ENCODE data around the gene DRG2. TPM values are rescaled to one million over a fixed set of nuclear protein-coding genes. Genes with fewer than 3 reads are reported as not detected.
A peak's percentile ranks its signal among the peaks of the same experiment; 100 is the strongest.

DRG2 gene
- total RNA-seq, 1 experiment from 2014 or later, result 44.2 TPM

DNA sequence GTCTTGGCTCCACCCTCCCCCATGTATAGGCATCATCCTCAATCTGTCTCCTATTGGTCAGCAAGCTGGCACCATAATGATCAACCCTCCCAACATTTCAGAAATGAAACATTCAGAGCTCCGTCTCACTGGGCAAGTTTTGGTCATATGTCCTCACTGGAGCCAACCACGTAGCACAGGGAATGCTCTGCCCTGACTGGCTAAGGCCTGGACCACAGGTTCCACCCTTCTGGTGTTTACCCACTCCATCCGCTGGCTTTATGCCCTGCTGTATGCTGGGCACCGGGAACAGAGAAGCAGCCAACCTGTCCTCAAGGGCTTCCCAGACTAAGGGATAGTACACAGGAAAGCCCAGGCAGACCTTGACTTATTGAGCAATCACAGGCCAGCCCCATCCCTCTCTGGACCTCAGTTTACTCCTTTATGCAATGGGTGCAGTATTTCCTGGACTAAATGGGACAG is 41.3 kb downstream of the DRG2 start:
- in situ Hi-C loops (cut with HindIII; ENCODE audit: low pct_unique_long_range_greater_than_20kb, low sequenced_read_pairs), result no loop called here
- DNase-seq (ENCODE audit: low read depth, low spot score), result peak; percentile 67

DNA sequence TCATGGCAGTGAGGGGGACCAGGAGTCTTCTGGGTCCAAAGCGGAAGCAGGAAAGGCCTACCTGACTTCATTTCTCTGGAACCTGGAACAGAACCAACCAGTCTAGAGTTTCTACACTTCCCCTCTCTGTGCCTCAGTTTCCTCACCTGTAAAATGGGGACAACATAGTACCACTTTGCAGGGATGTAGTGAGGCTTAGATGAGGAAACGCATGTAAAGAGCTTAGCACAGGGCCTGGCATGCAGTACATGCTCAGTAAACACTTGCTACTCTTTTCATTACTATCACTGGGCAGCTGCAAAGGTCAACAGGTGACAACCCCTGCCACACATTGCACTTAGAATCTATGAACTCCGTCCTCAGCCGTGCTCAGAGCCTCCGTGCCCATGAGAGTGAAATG is 45.0 kb downstream of the DRG2 start:
- in situ Hi-C loops (cut with HindIII; ENCODE audit: low pct_unique_long_range_greater_than_20kb, low sequenced_read_pairs), result no loop called here
- DNase-seq (ENCODE audit: low read depth, low spot score), result no peak

DNA sequence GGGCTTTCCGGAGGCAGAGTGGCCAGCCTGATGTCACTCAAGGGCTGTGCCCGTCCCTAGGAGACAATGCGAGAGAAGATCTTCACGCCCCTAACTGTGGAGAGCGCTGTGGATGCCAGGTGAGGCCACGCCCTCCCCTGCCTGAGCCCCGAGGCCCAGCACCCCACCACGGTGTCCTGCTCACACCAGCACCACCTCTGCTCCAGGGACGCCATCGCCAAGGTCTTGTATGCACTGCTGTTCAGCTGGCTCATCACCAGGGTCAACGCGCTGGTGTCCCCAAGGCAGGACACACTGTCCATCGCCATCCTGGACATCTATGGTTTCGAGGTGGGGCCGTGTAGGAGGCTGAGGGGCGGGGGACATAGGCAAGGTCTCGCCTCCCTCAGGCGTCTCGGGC is 48.6 kb downstream of the DRG2 start:
- DNase-seq (ENCODE audit: low read depth, low spot score), result no peak
- in situ Hi-C loops (cut with HindIII; ENCODE audit: low pct_unique_long_range_greater_than_20kb, low sequenced_read_pairs), result no loop called here

DNA sequence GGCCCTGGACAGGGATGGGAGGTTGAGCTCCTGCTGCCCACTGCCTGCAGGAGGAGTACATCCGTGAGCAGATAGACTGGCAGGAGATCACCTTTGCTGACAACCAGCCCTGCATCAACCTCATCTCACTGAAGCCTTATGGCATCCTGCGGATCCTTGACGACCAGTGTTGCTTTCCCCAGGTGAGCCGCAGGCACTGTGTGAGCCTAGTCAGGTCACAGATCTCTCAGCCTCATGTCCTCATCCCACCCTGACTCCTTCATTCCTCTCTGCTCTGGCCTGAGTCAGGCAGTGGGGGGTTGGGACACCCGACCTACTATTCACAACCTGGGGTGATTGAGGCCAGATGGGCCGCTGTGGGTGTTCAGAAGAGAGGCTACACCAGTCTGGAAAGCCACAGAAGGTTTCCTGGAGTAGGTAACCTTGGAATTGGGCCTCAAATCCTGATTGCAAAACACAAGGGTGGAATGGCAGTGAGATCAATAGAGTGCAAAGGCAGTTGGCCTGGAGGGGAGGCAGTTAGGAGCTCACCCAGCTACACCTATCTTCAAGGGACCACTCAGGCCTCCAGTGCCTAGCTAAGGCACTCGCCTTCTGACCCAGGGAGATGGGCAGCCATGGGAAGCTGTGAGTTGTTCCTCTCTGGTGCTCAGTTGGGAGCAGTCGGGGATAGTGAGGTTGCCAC is 50.5 kb downstream of the DRG2 start:
- DNase-seq (ENCODE audit: low read depth, low spot score), result no peak
- in situ Hi-C loops (cut with HindIII; ENCODE audit: low pct_unique_long_range_greater_than_20kb, low sequenced_read_pairs), result no loop called here

DNA sequence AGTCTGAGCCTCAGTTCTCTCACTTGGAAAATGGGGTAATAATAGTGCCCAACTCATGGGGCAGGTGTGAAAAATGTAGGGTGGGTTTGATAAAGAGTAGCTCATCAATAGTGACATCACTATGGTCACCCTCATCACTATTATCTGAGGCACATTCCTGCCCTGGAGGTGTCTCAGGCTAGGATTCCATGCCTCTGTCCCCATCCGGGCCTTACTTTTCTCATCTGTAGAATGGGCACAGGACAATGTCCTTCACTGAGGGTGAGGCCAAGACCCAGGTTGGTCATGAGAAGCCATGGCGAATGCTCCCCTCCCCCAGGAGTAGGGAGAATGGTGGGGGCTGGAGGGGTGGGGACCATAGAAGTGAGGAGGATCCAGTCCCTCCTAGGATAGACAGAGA is 51.3 kb downstream of the DRG2 start:
- DNase-seq (ENCODE audit: low read depth, low spot score), result no peak
- in situ Hi-C loops (cut with HindIII; ENCODE audit: low pct_unique_long_range_greater_than_20kb, low sequenced_read_pairs), result no loop called here

DNA sequence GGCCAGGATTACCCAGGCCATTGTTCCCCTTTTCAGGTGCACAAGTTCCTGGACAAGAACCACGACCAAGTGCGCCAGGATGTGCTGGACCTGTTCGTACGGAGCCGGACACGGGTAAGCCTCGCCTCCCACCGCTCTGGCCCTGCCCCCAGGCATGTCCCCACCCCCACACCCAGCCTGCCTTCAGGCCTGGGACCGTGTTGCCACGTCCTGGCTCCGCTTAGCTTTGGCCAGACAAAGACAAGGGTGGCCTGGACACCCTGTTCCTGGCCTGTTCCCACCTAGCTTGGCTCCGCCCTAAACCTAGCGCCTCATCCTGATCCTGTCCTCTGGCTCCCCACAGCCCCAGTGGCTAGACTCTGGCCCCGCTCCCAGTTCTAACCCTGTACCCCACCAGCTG is 51.8 kb downstream of the DRG2 start:
- DNase-seq (ENCODE audit: low read depth, low spot score), result no peak
- in situ Hi-C loops (cut with HindIII; ENCODE audit: low pct_unique_long_range_greater_than_20kb, low sequenced_read_pairs), result no loop called here

DNA sequence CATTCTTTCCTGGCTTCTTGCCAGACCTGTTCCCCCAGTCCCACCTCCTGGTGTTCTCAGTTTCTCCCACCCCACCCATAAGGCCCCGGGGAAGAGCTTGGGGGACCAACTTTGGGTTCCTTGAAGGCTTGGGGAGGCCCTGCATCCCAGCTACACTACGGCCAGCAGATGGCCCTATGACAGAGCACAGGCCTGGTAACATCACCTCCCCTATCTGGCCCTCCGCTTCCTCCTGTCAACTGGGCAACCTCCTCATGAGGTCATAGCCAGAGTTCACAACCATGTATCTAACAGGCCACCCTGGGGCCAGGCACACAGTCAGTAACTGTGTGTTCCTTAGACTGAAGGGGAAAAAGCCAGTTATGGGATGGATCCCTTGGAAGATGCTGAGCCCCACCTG is 52.2 kb downstream of the DRG2 start:
- in situ Hi-C loops (cut with HindIII; ENCODE audit: low pct_unique_long_range_greater_than_20kb, low sequenced_read_pairs), result no loop called here
- DNase-seq (ENCODE audit: low read depth, low spot score), result peak; percentile 28

DNA sequence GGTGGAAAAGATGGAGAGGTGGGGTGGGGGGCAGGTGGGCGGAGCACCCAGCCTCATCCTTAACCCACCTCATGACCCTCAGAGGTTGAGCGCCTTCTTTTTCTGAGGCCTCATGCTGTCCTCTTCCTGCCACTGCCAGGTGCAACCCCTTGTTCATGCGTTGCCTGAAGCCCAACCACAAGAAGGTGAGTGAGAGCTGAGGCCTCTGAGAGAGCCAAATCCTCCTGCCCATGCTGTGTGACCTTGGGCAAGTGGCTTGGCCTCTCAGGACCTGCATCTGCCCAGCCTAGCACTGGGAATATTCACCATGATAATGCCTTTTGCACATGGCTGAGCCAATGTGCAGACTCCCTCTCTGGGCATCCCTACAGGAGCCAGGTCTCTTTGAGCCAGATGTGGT is 52.9 kb downstream of the DRG2 start:
- in situ Hi-C loops (cut with HindIII; ENCODE audit: low pct_unique_long_range_greater_than_20kb, low sequenced_read_pairs), result no loop called here
- no peak for DNase-seq (ENCODE audit: low read depth, low spot score)

DNA sequence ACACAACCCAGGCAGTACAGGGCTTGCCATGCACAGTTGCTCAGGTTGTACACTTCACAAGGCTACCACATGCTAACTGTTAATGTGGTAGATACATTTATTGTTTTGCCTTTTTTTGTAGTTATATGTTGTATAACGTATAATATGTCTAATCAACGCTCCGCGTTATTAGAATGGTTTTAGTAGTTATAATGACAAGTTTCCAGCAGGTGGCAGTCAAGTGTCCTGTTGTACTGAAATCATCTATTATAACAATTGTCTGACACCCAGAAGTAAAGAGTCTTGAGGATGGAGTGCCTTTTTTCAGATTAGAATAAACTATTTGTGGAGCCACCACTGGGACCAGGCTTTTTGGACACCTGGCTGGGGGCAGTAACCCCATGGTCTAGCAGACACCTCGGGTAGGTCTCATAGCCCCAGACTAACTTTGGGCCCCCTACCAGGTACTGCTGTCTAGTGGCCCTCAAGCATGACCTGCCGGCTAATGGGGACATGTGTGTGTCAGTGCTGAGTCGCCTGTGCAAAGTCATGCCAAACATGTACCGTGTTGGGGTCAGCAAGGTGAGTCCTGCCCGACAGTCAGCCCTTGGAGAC is 53.6 kb downstream of the DRG2 start:
- DNase-seq (ENCODE audit: low read depth, low spot score), result peak; percentile 70

DNA sequence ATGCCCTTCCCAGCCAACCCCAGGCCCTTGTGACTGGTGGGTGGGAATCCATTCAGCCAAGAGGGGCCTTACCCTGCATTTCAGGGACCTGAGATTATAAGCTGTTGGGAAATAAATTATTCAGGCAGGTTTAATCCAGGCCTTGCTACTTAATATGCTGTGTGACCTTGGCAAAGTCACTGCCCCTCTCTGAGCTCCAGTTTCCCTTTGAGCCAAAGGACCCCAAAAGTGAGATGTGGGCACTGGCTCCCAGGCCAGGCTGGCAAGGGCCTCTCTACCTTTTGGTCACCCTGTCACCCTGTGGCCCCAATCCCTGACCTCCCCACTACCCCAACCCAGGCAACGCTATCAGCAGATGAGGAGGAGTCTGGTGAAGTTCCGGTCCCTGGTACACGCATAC is 54.7 kb downstream of the DRG2 start:
- in situ Hi-C loops (cut with HindIII; ENCODE audit: low pct_unique_long_range_greater_than_20kb, low sequenced_read_pairs), result no loop called here
- no peak for DNase-seq (ENCODE audit: low read depth, low spot score)

More for the DNA sequence above, 53.6 kb downstream of the DRG2 start:
- in situ Hi-C loops (cut with HindIII; ENCODE audit: low pct_unique_long_range_greater_than_20kb, low sequenced_read_pairs), result no loop called here

DNA sequence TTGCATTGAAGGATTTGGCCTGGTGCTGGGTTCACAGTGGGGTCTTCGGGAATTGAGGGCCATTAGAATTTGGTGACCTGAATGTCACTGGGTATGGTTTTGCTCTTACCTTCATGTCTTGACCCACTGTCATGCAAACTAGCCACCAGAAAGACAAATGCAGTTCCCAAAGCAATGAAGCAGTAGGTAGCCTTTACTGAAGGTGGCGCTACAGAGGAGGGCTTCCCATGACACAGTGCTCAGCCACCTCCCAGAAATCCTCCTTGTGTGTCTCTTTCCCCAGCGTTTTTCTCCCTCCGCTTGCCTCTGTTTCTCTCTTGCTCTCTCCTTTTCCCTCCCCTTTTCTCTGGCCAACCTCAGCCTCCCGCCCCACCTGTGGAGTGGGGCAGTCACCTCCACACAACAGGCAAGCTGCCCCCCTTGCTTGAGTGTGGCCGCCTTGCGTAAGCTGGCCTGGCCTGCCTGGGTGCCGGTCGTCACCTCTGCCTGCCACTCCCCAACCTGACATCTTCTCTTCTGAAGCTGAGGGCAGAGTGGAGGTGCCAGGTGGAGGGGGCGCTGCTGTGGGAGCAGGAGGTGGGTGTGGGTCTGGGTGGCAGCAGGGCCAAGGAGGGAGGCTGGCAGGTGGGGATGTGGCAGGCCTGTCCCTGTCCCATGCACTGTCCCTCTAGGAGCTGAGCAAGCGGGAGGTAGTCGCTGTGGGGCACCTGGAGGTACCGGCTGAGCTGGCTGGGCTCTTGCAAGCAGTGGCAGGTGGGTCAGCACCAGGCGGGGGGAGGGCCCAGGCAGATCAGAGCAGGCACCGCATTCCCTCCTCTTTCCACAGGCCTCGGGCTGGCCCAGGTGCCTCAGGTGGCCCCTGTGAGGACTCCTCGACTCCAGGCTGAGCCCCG is 55.5 kb downstream of the DRG2 start:
- in situ Hi-C loops (cut with HindIII; ENCODE audit: low pct_unique_long_range_greater_than_20kb, low sequenced_read_pairs), result no loop called here
- DNase-seq (ENCODE audit: low read depth, low spot score), result peak; percentile 60

DNA sequence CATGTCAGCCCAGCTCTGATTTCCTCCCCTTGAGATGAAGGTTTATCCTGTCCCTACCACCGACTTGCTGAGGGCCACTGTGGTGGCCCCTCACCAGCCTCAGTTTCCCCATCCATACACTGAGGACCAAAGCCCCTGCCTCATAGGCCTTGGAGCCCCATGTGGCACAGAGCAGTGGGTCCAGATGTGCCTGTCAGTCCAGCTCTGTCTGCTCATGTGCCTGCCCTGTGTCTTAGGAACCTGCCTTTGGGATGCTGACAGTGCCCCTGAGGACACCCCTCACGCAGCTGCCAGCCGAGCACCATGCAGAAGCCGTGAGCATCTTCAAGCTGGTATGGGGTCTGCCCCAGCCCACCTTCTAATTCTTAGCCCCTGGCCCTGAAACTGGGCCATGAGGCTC is 56.5 kb downstream of the DRG2 start:
- DNase-seq (ENCODE audit: low read depth, low spot score), result no peak
- in situ Hi-C loops (cut with HindIII; ENCODE audit: low pct_unique_long_range_greater_than_20kb, low sequenced_read_pairs), result no loop called here

DNA sequence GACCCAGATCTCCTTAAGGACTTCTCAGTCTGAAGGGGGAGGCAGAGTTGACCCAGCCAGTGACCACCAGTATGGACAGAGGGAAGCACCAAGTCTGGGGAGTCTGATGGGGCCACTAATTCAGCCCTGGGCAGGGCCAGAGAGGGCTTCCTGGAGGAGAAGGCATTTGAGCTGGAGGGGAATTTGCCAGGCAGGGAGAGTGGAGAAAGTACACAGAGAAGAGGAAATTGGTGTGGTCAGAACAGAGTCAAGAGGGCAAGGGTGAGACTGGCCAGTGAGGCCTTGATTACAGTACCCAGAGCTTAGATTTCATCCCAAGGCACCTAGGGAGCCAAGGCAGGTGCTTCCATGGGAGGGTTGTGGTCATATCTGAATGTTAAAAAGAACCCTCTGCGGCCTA is 57.1 kb downstream of the DRG2 start:
- no peak for DNase-seq (ENCODE audit: low read depth, low spot score)
- in situ Hi-C loops (cut with HindIII; ENCODE audit: low pct_unique_long_range_greater_than_20kb, low sequenced_read_pairs), result no loop called here

DNA sequence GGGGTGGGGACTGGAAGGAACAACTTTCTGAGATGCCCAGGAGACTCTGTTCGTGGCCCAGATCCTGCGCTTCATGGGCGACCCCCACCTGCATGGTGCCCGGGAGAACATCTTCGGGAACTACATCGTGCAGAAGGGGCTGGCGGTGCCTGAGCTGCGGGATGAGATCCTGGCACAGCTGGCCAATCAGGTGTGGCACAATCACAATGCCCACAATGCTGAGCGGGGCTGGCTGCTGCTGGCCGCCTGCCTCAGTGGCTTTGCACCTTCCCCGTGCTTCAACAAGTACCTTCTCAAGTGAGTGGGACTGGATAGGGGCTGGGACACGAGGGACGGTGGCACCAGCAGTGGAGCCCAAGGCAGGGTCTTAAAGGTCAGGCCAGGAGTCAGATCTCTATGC is 58.1 kb downstream of the DRG2 start:
- DNase-seq (ENCODE audit: low read depth, low spot score), result no peak
- in situ Hi-C loops (cut with HindIII; ENCODE audit: low pct_unique_long_range_greater_than_20kb, low sequenced_read_pairs), result no loop called here

DNA sequence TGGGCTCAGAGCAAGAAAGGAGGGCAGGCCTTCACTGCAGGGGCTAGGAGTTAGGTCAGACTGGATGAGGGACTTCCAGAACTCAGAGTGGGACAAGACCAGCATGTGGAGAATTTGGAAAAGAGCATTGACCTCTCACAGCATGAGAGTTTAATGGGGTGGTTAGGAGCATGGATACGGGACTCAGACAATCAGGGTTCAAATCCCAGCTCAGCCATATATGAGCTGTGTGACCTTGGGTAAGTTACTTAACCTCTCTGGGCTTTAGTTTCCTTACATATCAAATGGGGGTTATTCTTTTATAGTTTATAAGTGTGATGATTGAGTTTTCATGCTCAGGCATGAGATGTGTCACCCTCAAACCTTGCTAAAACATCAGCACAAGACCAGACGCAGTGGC is 58.5 kb downstream of the DRG2 start:
- DNase-seq (ENCODE audit: low read depth, low spot score), result no peak
- in situ Hi-C loops (cut with HindIII; ENCODE audit: low pct_unique_long_range_greater_than_20kb, low sequenced_read_pairs), result no loop called here

DNA sequence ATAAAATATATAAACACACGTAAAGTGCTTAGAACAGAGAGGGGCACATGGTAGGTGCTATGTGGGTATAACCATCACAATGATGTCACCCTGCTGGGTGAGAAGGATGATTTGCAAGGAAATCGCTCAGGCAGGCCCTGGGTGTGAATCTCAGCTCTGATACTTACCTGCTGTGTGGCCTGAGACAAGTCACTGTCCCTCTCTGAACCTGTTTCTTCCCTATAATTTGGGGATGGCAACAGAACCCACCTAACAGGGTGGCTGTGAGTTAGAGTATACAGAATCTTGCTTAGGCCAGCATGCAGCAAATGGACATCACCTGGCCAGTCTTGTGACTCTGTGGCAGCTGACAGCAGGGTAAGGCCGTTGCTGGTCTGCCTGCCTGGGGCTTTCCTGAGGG is 59.2 kb downstream of the DRG2 start:
- no peak for DNase-seq (ENCODE audit: low read depth, low spot score)
- in situ Hi-C loops (cut with HindIII; ENCODE audit: low pct_unique_long_range_greater_than_20kb, low sequenced_read_pairs), result no loop called here

DNA sequence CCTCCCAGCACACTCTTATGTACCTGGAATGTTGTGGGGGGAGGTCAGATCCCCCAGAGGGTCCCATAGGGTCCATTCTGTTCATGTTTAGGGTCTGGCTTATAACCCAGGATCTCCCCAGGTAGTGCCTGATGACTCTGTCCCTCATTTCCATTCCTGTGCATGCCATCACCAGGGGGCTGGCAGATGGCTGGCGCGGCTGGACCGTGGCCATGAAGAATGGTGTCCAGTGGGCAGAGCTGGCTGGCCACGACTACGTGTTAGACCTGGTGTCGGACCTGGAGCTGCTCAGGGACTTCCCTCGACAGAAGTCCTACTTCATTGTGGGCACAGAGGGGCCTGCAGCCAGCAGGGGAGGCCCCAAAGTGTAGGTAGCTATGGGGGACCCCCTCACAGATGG is 60.8 kb downstream of the DRG2 start:
- in situ Hi-C loops (cut with HindIII; ENCODE audit: low pct_unique_long_range_greater_than_20kb, low sequenced_read_pairs), result no loop called here
- DNase-seq (ENCODE audit: low read depth, low spot score), result no peak

DNA sequence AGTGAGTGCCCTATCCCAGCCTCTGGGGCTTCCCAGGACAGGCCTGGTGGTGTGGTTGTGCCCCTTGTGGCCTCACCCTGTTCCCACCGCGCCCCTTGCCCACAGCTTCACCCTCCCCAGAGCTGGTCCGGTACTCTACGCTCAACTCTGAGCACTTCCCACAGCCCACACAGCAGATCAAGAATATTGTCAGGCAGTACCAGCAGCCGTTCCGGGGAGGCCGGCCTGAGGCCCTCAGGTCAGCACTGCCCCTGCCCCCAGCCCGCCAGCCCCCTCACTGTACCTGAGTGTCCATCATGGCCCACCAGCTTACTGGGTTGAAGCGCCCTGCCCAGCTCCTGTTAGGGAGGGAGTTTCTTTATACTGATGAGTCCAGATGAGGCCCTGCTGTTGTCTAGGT is 63.5 kb downstream of the DRG2 start:
- in situ Hi-C loops (cut with HindIII; ENCODE audit: low pct_unique_long_range_greater_than_20kb, low sequenced_read_pairs), result no loop called here
- no peak for DNase-seq (ENCODE audit: low read depth, low spot score)

DNA sequence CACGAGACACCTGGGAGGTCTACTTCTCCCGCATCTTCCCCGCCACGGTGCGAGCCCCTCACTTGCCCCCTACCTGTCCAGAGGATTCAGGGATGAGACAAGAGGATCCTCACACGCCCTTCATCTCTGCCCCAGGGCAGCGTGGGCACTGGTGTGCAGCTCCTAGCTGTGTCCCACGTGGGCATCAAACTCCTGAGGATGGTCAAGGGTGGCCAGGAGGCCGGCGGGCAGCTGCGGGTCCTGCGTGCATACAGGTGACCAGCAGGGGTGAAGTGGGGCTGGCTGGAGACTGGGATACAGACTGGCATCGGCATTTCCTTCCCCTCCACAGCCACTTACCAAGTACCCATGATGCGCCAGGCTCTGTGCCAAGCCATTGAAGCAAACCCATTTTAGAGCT is 67.4 kb downstream of the DRG2 start:
- in situ Hi-C loops (cut with HindIII; ENCODE audit: low pct_unique_long_range_greater_than_20kb, low sequenced_read_pairs), result no loop called here
- DNase-seq (ENCODE audit: low read depth, low spot score), result no peak
